B cell (primary cell): ENCODE measurements around the gene PDGFC. TPM values are rescaled to one million over a fixed set of nuclear protein-coding genes. Genes with fewer than 3 reads are reported as not detected.

ENCODE experiments used
- ATAC-seq: fragments of 200-7000 bp; cut with Tn5 transposase; one replicate; pipeline ENCODE4 v1.10.0; 2021; ENCODE audit warnings: low read depth, mild to moderate bottlenecking, moderate number of reproducible peaks, moderate library complexity
- CTCF ChIA-PET: fragments of 350-600 bp; sonication (Branson Sonifier 250); formaldehyde crosslinking; loops from one replicate; lab custom pipeline; 2021; ENCODE audit warnings: antibody characterized with exemption, inconsistent platforms; lab: Charles Lee
- POLR2A ChIA-PET: fragments of 350-600 bp; sonication (Branson Sonifier 250); formaldehyde crosslinking; loops from one replicate; lab custom pipeline; 2021; ENCODE audit warnings: antibody characterized with exemption; lab: Charles Lee
- DNase-seq: peaks from one replicate; pipeline ENCODE4 v3.0.0; 2013
- H2AFZ ChIP-seq: 2 replicates; pipeline ENCODE4 v1.6.1; 2012; ENCODE audit warnings: mild to moderate bottlenecking, low read depth, low read length; ENCODE audit not compliant: insufficient read depth, poor library complexity, severe bottlenecking
- H3K27ac ChIP-seq, 2 donors: 1 replicate in 1 of 2; 2 replicates in 1 of 2; pipeline ENCODE4 v1.5.1; 2012 to 2013; ENCODE audit warnings: low read length in 2 of 2, mild to moderate bottlenecking in 2 of 2, moderate library complexity in 1 of 2
- H3K27me3 ChIP-seq, 4 experiments: fragments of 200-600 bp in 1 of 4; sonication (generic) in 1 of 4; replicated peaks in 1 of 4; 1 replicate in 2 of 4; 2 replicates in 2 of 4; pipeline versions ENCODE4 v1.6.1 to v1.7.0; 2013 to 2016; ENCODE audit warnings: low read length in 3 of 4, mild to moderate bottlenecking in 2 of 4, mixed read lengths in 1 of 4, moderate library complexity in 1 of 4; ENCODE audit not compliant: insufficient read depth in 4 of 4, control insufficient read depth in 3 of 4; ENCODE audit errors: control extremely low read depth in 1 of 4
- H3K36me3 ChIP-seq, 2 experiments: replicated peaks in 1 of 2; 1 replicate in 1 of 2; 2 replicates in 1 of 2; pipeline versions ENCODE4 v1.6.1 to v1.7.1; 2013; ENCODE audit warnings: low read length in 1 of 2; ENCODE audit not compliant: insufficient read depth in 2 of 2, control insufficient read depth in 1 of 2; ENCODE audit errors: control extremely low read depth in 1 of 2, extremely low read depth in 1 of 2
- H3K4me1 ChIP-seq, 2 donors: fragments of 200-600 bp in 1 of 2; sonication (generic) in 1 of 2; 1 replicate in 1 of 2; 2 replicates in 1 of 2; pipeline versions ENCODE4 v1.5.1 to v1.6.1; 2013 to 2017; ENCODE audit warnings: low read length in 2 of 2; ENCODE audit not compliant: control insufficient read depth in 2 of 2, insufficient read depth in 2 of 2
- H3K4me2 ChIP-seq: replicated peaks from 2 replicates; pipeline ENCODE3; 2012; ENCODE audit warnings: mild to moderate bottlenecking, low read depth, low read length; ENCODE audit not compliant: poor library complexity, severe bottlenecking
- H3K4me3 ChIP-seq, 5 experiments: fragments of 200-600 bp in 1 of 5; sonication (generic) in 1 of 5; 1 replicate in 3 of 5; 2 replicates in 2 of 5; pipeline versions ENCODE4 v1.5.1 to v1.7.0; 2011 to 2016; ENCODE audit warnings: low read length in 4 of 5, mild to moderate bottlenecking in 4 of 5, low read depth in 2 of 5, control low read depth in 1 of 5, moderate library complexity in 1 of 5; ENCODE audit not compliant: insufficient read depth in 1 of 5; ENCODE audit errors: control extremely low read depth in 1 of 5, extremely low read depth in 1 of 5
- H3K79me2 ChIP-seq: fragments of 200-600 bp; sonication (generic); one replicate; pipeline ENCODE4 v1.6.0; 2016; ENCODE audit warnings: low read length; ENCODE audit not compliant: control insufficient read depth, insufficient read depth
- H3K9ac ChIP-seq: fragments of 200-600 bp; sonication (generic); 2 replicates; pipeline ENCODE4 v1.6.1; 2017; ENCODE audit warnings: mild to moderate bottlenecking, low read length, moderate library complexity
- H3K9me3 ChIP-seq, 3 donors: one replicate each; pipeline versions ENCODE4 v1.6.1 to v1.7.1; 2013; ENCODE audit warnings: low read length in 2 of 3; ENCODE audit not compliant: control insufficient read depth in 2 of 3, insufficient read depth in 1 of 3; ENCODE audit errors: control extremely low read depth in 1 of 3
- H4K20me1 ChIP-seq: 2 replicates; pipeline ENCODE4 v1.6.0; 2012; ENCODE audit warnings: mild to moderate bottlenecking, low read length; ENCODE audit not compliant: insufficient read depth, control insufficient read depth, poor library complexity, severe bottlenecking
- H3K27ac Mint-ChIP-seq: one replicate; pipeline ENCODE4 v1.8.0; 2021; ENCODE audit warnings: mixed read lengths
- H3K27me3 Mint-ChIP-seq: one replicate; pipeline ENCODE4 v1.8.0; 2021; ENCODE audit warnings: mixed read lengths
- H3K4me1 Mint-ChIP-seq: one replicate; pipeline ENCODE4 v1.8.0; 2021; ENCODE audit warnings: mixed read lengths
- H3K4me3 Mint-ChIP-seq: one replicate; pipeline ENCODE4 v1.8.0; 2021; ENCODE audit warnings: mixed read lengths
- H3K9me3 Mint-ChIP-seq: one replicate; pipeline ENCODE4 v1.8.0; 2022; ENCODE audit warnings: mixed read lengths; ENCODE audit not compliant: insufficient read depth
- CTCF ChIP-seq: fragments of 200-600 bp; IDR thresholded peaks from one replicate; pipeline ENCODE4 v1.8.0; 2022; ENCODE audit warnings: antibody characterized with exemption, mild to moderate bottlenecking
- EZH2 ChIP-seq: IDR thresholded peaks from 2 replicates; pipeline ENCODE4 v1.6.1; 2012; ENCODE audit warnings: borderline replicate concordance, low read depth, mild to moderate bottlenecking, moderate library complexity, low read length; ENCODE audit not compliant: insufficient read depth, poor library complexity, severe bottlenecking
- WGBS: methylation state at CpG from one replicate; pipeline ENCODE4 v1.1.5; 2013; ENCODE audit warnings: missing lambda C conversion rate; ENCODE audit not compliant: insufficient coverage; 5-methylcytosine and 5-hydroxymethylcytosine counted together
- intact Hi-C: fragments of 100-400 bp; cut with micrococcal nuclease; formaldehyde crosslinking; loops from one replicate; pipeline ENCODE4 v1.10.0; 2022
- polyA plus RNA-seq: library from polyadenylated mRNA; depleted of rRNA; stranded (reverse); fragments of >200 nt; gene quantifications from 2 replicates; pipeline ENCODE4 v1.2.3, GENCODE V29; 2012
- total RNA-seq, 2 donors: library from RNA; stranded (reverse); fragments of 120-200 nt in 1 of 2; gene quantifications; 1 replicate in 1 of 2; 2 replicates in 1 of 2; pipeline versions ENCODE4 v1.2.3 to v1.2.4, GENCODE V29; 2013 to 2022

PDGFC gene
- total and polyA plus RNA-seq, 2 donors (not counting 1 experiment from before 2014, with no cell fraction given), result 0.10 TPM; not detected in 1

GRCh38 chr4:157004279-157005161, 32.9 kb upstream of the PDGFC start:
- H3K9me3 ChIP-seq, result no peaks in the 10 kb centered on the region
- no peaks in the 10 kb centered on the region for H3K79me2 ChIP-seq
- H3K4me1 ChIP-seq, result no peaks in the 10 kb centered on the region
- H3K27ac ChIP-seq, result no peak overlapping the region
- no CpG with 5 or more reads among the region's 5 CpGs for WGBS
- H3K4me3 ChIP-seq, result no peak overlapping the region
- ChIA-PET POLR2A (no interaction called here), CTCF (no interaction called here)
- no peaks in the 10 kb centered on the region for H3K27me3 ChIP-seq
- H3K36me3 ChIP-seq, result no peaks in the 10 kb centered on the region
- no peak overlapping the region for H3K4me2 ChIP-seq
- TF ChIP-seq CTCF (no peak), EZH2 (no peak)
- H3K27me3 Mint-ChIP-seq, result no peaks in the 10 kb centered on the region
- no peak for ATAC-seq
- no peaks in the 10 kb centered on the region for H4K20me1 ChIP-seq
- no peak overlapping the region for H3K27ac Mint-ChIP-seq
- no peak overlapping the region for H3K4me3 Mint-ChIP-seq
- no peak overlapping the region for H3K9ac ChIP-seq
- DNase-seq, result no peak
- H2AFZ ChIP-seq, result no peak overlapping the region
- no peaks in the 10 kb centered on the region for H3K4me1 Mint-ChIP-seq
- intact Hi-C loops, result no loop called here
- H3K9me3 Mint-ChIP-seq, result no peaks in the 10 kb centered on the region

GRCh38 chr4:156999175-156999517, 27.5 kb upstream of the PDGFC start:
- Histone ChIP-seq H3K9me3 (peaks cover 0 to 12% (median 8%) of the 10 kb centered on the region in 3 donors), H3K4me2 (no peak overlapping the region), H3K4me1 (no peaks in the 10 kb centered on the region), H2AFZ (no peak overlapping the region), H3K79me2 (no peaks in the 10 kb centered on the region), H3K9ac (no peak overlapping the region), H3K36me3 (no peaks in the 10 kb centered on the region), H3K4me3 (no peak overlapping the region), H4K20me1 (no peaks in the 10 kb centered on the region), H3K27me3 (no peaks in the 10 kb centered on the region), H3K27ac (no peak overlapping the region)
- H3K27ac Mint-ChIP-seq, result no peak overlapping the region
- no peaks in the 10 kb centered on the region for H3K4me1 Mint-ChIP-seq
- WGBS, result 71% methylated on average over 1 of the region's 2 CpGs
- no peaks in the 10 kb centered on the region for H3K9me3 Mint-ChIP-seq
- POLR2A ChIA-PET, result no interaction called here
- no peaks in the 10 kb centered on the region for H3K27me3 Mint-ChIP-seq
- intact Hi-C loops, result no loop called here
- TF ChIP-seq EZH2 (no peak), CTCF (no peak)
- H3K4me3 Mint-ChIP-seq, result no peak overlapping the region
- DNase-seq (no peak), ATAC-seq (no peak)
- CTCF ChIA-PET, result no interaction called here
